Fibroblast of peridontal ligament (primary cell): ENCODE results near the gene TNFRSF9.
"Not testable (repeated sequence)": the region's sequence is repeated elsewhere in the genome, so short reads cannot be mapped to it uniquely, and the experiment has no call there.

Experiments
- DNase-seq: peaks from one replicate; pipeline ENCODE4 v3.0.0-alpha.2; 2010; ENCODE audit errors: extremely low read depth

Gene TNFRSF9

GRCh38 chr1:7961216-7962013 lies 20.8 kb upstream of the TNFRSF9 start, which contains the start of gene PARK7:
Gene PARK7 (plus strand): TSS chr1:7961711. CDS start chr1:7962786, 1,075 bp downstream.
- peak; percentile 98 for DNase-seq

- DNase-seq: no peak
Observed at GRCh38 chr1:7960867-7961215, 20.2 kb upstream of the TNFRSF9 start.

- DNase-seq: no peak
Observed at GRCh38 chr1:7960165-7960564, 19.5 kb upstream of the TNFRSF9 start.

GRCh38 chr1:7956218-7957032 lies 15.8 kb upstream of the TNFRSF9 start:
- peak; percentile 61 for DNase-seq

- DNase-seq: no peak
Observed at GRCh38 chr1:7954683-7955082, 14.0 kb upstream of the TNFRSF9 start.

- peak; percentile 81 for DNase-seq
Observed at GRCh38 chr1:7953850-7954609, 13.4 kb upstream of the TNFRSF9 start.

GRCh38 chr1:7952791-7953190 lies 12.2 kb upstream of the TNFRSF9 start:
- not testable (repeated sequence) for DNase-seq

GRCh38 chr1:7948960-7949359 lies 8.3 kb upstream of the TNFRSF9 start:
- peak; percentile 72 for DNase-seq

- no peak for DNase-seq
Observed at GRCh38 chr1:7943251-7943650, 2.6 kb upstream of the TNFRSF9 start.

- DNase-seq: peak; percentile 39
Observed at GRCh38 chr1:7942214-7942921, 1.7 kb upstream of the TNFRSF9 start.

- DNase-seq: no peak
Observed at GRCh38 chr1:7941437-7941793, 776 bp upstream of the TNFRSF9 start.

- no peak for DNase-seq
Observed at GRCh38 chr1:7940034-7940433, 605 bp downstream of the TNFRSF9 start.

GRCh38 chr1:7938070-7938469 lies 2.6 kb downstream of the TNFRSF9 start:
- DNase-seq: no peak

GRCh38 chr1:7932524-7933138 lies 8.0 kb downstream of the TNFRSF9 start:
- no peak for DNase-seq

GRCh38 chr1:7931446-7931812 lies 9.2 kb downstream of the TNFRSF9 start:
- no peak for DNase-seq

- DNase-seq: no peak
Observed at GRCh38 chr1:7930645-7931445, 9.8 kb downstream of the TNFRSF9 start.

- no peak for DNase-seq
Observed at GRCh38 chr1:7929637-7930036, 11.0 kb downstream of the TNFRSF9 start.

- no peak for DNase-seq
Observed at GRCh38 chr1:7928247-7928646, 12.4 kb downstream of the TNFRSF9 start.

- DNase-seq: not testable (repeated sequence)
Observed at GRCh38 chr1:7927061-7927460, 13.6 kb downstream of the TNFRSF9 start.

- peak; percentile 71 for DNase-seq
Observed at GRCh38 chr1:7922301-7922700, 18.3 kb downstream of the TNFRSF9 start.
